GM12878 (cell line): ENCODE data around the gene SOCS6. TPM values are rescaled to one million over a fixed set of nuclear protein-coding genes. Genes with fewer than 3 reads are reported as not detected.

Experiments used
- ATAC-seq: fragments of 200-7000 bp; cut with Tn5 transposase; 3 replicates; pipeline ENCODE4 v1.9.1; 2020; ENCODE audit warnings: mild to moderate bottlenecking, moderate library complexity
- BruUV-seq: library from RNA; stranded (reverse); fragments of 400-500 nt; replicated peaks from 2 replicates; lab custom pipeline; 2021; lab: Mats Ljungman, UMichigan
- CTCF ChIA-PET: fragments of 300-600 bp; sonication (Branson Sonifier 250); formaldehyde crosslinking; extraction: SDS; loops from one replicate; lab custom pipeline; 2021; ENCODE audit warnings: inconsistent platforms; lab: Yijun Ruan, JAX
- POLR2A ChIA-PET: fragments of 350-600 bp; formaldehyde crosslinking; extraction: SDS; loops from one replicate; lab custom pipeline; 2021; ENCODE audit warnings: inconsistent platforms; lab: Charles Lee
- RAD21 ChIA-PET: fragments of 300-600 bp; sonication (Branson Sonifier 250); formaldehyde crosslinking; loops from one replicate; lab custom pipeline; 2023; ENCODE audit warnings: antibody characterized with exemption; ENCODE audit not compliant: unreplicated experiment; lab: Charles Lee
- SMC1A ChIA-PET: fragments of 300-600 bp; sonication (Branson Sonifier 250); formaldehyde crosslinking; loops from one replicate; lab custom pipeline; 2023; ENCODE audit not compliant: unreplicated experiment, uncharacterized antibody; lab: Charles Lee
- DNase-seq: peaks from one replicate; pipeline ENCODE4 v3.0.0-alpha.2; 2011; ENCODE audit warnings: low read depth, low spot score
- FAIRE-seq: peaks from 3 replicates; lab custom pipeline; 2011; peaks lifted over from hg19 to GRCh38; lab: Jason Lieb, UNC
- H2AFZ ChIP-seq: 2 replicates; pipeline ENCODE4 v1.6.0; 2011; ENCODE audit warnings: low read depth, low read length, control low read depth; ENCODE audit not compliant: control insufficient read depth
- H3K27ac ChIP-seq: 2 replicates; pipeline ENCODE4 v1.5.1; 2011; ENCODE audit warnings: control low read depth; ENCODE audit not compliant: control insufficient read depth, insufficient read depth
- H3K27me3 ChIP-seq, 2 experiments: replicated peaks in 1 of 2; 2 replicates each; pipeline versions ENCODE4 v1.6.0 to v1.6.1; 2011; ENCODE audit warnings: low read length in 1 of 2; ENCODE audit not compliant: control insufficient read depth in 2 of 2, insufficient read depth in 2 of 2
- H3K36me3 ChIP-seq, 2 experiments: 2 replicates each; pipeline ENCODE4 v1.5.1; 2011; ENCODE audit warnings: low read length in 1 of 2; ENCODE audit not compliant: control insufficient read depth in 2 of 2, insufficient read depth in 2 of 2
- H3K4me1 ChIP-seq: 2 replicates; pipeline ENCODE4 v1.6.1; 2011; ENCODE audit warnings: mild to moderate bottlenecking, low read length, moderate library complexity, mixed read lengths; ENCODE audit not compliant: control insufficient read depth, insufficient read depth
- H3K4me2 ChIP-seq: 2 replicates; pipeline ENCODE4 v1.6.0; 2011; ENCODE audit warnings: control low read depth; ENCODE audit not compliant: control insufficient read depth, insufficient read depth
- H3K4me3 ChIP-seq: fragments of 200-600 bp; sonication (generic); 2 replicates; pipeline ENCODE4 v1.5.1; 2016
- H3K79me2 ChIP-seq: 2 replicates; pipeline ENCODE4 v1.6.0; 2011; ENCODE audit warnings: low read length; ENCODE audit not compliant: control insufficient read depth, insufficient read depth
- H3K9ac ChIP-seq: 2 replicates; pipeline ENCODE4 v1.8.0; 2011; ENCODE audit warnings: low read length, control low read depth, mixed read lengths; ENCODE audit not compliant: control insufficient read depth, insufficient read depth
- H3K9me3 ChIP-seq: replicated peaks from 3 replicates; pipeline ENCODE4 v1.5.1; 2011; ENCODE audit warnings: mild to moderate bottlenecking, low read length; ENCODE audit not compliant: control insufficient read depth, insufficient read depth
- H4K20me1 ChIP-seq: 2 replicates; pipeline ENCODE4 v1.6.0; 2011; ENCODE audit not compliant: control insufficient read depth, insufficient read depth
- CHD1 ChIP-seq: IDR thresholded peaks from 2 replicates; pipeline ENCODE4 v1.6.1; 2012; ENCODE audit warnings: low read depth, low read length, improper control_type of control experiment
- DPF2 ChIP-seq: fragments of 450-650 bp; IDR thresholded peaks from 2 replicates; pipeline ENCODE4 v1.6.1; 2017; ENCODE audit warnings: mild to moderate bottlenecking
- STAT1 ChIP-seq: fragments of 450-650 bp; conservative IDR thresholded peaks from 2 replicates; pipeline ENCODE4 v1.6.1; 2014; ENCODE audit warnings: antibody characterized with exemption, mild to moderate bottlenecking
- TARDBP ChIP-seq: IDR thresholded peaks from 2 replicates; pipeline ENCODE4 v1.6.1; 2016; ENCODE audit warnings: borderline replicate concordance
- WGBS: methylation state at CpG from one replicate; pipeline ENCODE4 v1.1.6; 2016; ENCODE audit warnings: low lambda C conversion rate; ENCODE audit not compliant: insufficient replicate concordance, insufficient coverage; ENCODE audit errors: missing lambda C conversion rate; 5-methylcytosine and 5-hydroxymethylcytosine counted together
- in situ Hi-C: fragments of 300-500 bp; cut with MboI; formaldehyde crosslinking; loops from 9 replicates; pipeline ENCODE4 v1.14.3; 2018; ENCODE audit warnings: mixed read lengths
- intact Hi-C: fragments of 100-400 bp; cut with micrococcal nuclease; formaldehyde crosslinking; loops from one replicate; pipeline ENCODE4 v1.14.2; 2022; ENCODE audit not compliant: unreplicated experiment
- polyA plus RNA-seq, 11 experiments: library from polyadenylated mRNA; depleted of rRNA in 4 of 11; unstranded in 6 of 11; stranded (reverse) in 5 of 11; fragments of >200 nt; fragmentation: Nextera tagmentation in 4 of 11; fragmentation: Illumina TruSeq in 1 of 11; extraction: Ambion mirVana in 4 of 11; extraction: Trizol in 1 of 11; gene quantifications; 1 replicate in 1 of 11; 2 replicates in 10 of 11; pipeline versions ENCODE4 v1.2.1 to v1.2.3, GENCODE V29; 2011 to 2016; ENCODE audit warnings: inconsistent platforms in 2 of 11, missing spikeins in 2 of 11, low read depth in 1 of 11
- total RNA-seq, 4 experiments: library from RNA; depleted of rRNA in 3 of 4; stranded (reverse); fragments of >200 nt in 3 of 4; fragmentation: Illumina TruSeq in 1 of 4; extraction: Trizol in 1 of 4; gene quantifications; 2 replicates each; pipeline versions ENCODE4 v1.2.1 to v1.2.3, GENCODE V29; 2013 to 2021
- TF ChIP-seq, protein P1 (sequence below): fragments of 450-650 bp; IDR thresholded peaks from 2 replicates; pipeline ENCODE4 v1.6.1; 2016; ENCODE audit warnings: mild to moderate bottlenecking
- TF ChIP-seq, protein P2 (sequence below): IDR thresholded peaks from 2 replicates; pipeline ENCODE4 v1.6.1; 2012; ENCODE audit warnings: improper control_type of control experiment, low read depth, low read length; ENCODE audit not compliant: insufficient replicate concordance

SOCS6 gene
- total and polyA plus RNA-seq, 10 of the 15 experiments (the other 5 are each of a cell fraction or from before 2014, with no cell fraction given) = 1.6 to 6.1 (median 4.1) TPM

DNA sequence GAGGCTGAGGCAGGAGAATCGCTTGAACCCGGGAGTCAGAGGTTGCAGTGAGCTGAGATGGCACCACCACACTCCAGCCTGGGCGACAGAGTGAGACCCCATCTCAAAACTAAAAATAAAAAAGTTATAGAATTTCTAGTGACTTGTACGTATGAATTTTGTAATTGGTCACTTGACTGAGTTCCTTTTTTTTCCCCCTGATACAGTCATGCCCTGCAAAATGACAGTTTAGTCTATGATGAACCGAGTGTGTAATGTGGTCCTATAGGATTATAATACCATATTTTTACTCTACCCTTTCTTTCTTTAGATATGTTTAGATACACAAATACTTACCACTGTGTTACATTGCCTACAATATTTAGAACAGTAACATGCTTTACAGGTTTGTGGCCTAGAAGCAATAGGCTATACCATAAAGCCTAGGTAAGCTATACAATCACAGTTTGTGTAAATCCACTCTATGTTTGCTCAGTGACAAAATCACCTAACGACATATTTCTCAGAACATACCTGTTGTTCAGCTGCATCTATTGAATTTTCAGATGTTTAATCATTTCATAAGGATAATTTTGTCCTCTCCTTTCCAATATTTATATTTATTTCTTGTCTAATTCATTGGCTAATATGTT is 25.4 kb downstream of the SOCS6 start:
- H3K4me3 ChIP-seq = no peak overlapping the region
- H4K20me1 ChIP-seq = no peaks in the 10 kb centered on the region
- H2AFZ ChIP-seq = no peak overlapping the region
- POLR2A ChIA-PET = no interaction called here
- no peak for ATAC-seq
- no TSS peak for BruUV-seq
- in situ Hi-C loops = no loop called here
- no peaks in the 10 kb centered on the region; the same call in none of the 2 replicates for H3K79me2 ChIP-seq
- no peak for DNase-seq
- no peaks in the 10 kb centered on the region for H3K27me3 ChIP-seq
- no peak overlapping the region for H3K4me2 ChIP-seq
- intact Hi-C loops = no loop called here
- WGBS = 96% methylated on average over 6 of the region's 6 CpGs
- CTCF ChIA-PET = interaction anchor here (1.1 to 1.3 kb wide), 3 partner anchors 8 to 141 kb away, joined by 3 to 4 read pairs (median 3); no protein-coding TSS in a partner anchor
- H3K36me3 ChIP-seq = no peaks in the 10 kb centered on the region
- H3K9ac ChIP-seq = no peak overlapping the region
- no peak for FAIRE-seq
- no peak overlapping the region for H3K27ac ChIP-seq
- RAD21 ChIA-PET = no interaction called here
- H3K4me1 ChIP-seq = no peaks in the 10 kb centered on the region
- H3K9me3 ChIP-seq = no peaks in the 10 kb centered on the region
- TF ChIP-seq STAT1 (no peak), TARDBP (no peak), CHD1 (no peak), DPF2 (no peak)
- TF ChIP-seq, protein P1, sequence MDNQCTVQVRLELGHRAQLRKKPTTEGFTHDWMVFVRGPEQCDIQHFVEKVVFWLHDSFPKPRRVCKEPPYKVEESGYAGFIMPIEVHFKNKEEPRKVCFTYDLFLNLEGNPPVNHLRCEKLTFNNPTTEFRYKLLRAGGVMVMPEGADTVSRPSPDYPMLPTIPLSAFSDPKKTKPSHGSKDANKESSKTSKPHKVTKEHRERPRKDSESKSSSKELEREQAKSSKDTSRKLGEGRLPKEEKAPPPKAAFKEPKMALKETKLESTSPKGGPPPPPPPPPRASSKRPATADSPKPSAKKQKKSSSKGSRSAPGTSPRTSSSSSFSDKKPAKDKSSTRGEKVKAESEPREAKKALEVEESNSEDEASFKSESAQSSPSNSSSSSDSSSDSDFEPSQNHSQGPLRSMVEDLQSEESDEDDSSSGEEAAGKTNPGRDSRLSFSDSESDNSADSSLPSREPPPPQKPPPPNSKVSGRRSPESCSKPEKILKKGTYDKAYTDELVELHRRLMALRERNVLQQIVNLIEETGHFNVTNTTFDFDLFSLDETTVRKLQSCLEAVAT = no peak
- TF ChIP-seq, all 136 proteins: peak for 0
- SMC1A ChIA-PET = interaction anchor here (0.6 kb wide), 1 partner anchor 157 kb away, joined by 3 read pairs; no protein-coding TSS in a partner anchor

DNA sequence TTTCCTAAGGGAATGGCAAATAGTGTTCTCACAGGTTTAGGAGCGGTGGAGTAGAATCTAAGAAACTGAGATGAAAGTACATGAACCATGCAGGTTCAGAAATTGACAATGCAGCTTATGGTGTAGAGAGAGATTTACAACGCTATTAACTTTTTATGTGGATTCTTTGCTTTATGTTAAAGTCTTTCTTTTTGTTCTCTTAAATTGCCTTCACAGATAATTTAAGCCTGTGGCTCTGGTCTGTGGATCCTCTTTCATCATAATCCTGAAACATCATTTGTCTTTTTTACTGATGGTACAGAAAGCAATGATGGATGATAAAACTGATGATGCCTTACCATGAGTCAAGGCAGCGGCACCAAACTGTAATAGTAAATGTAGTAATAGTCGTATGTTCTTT is 30.3 kb downstream of the SOCS6 start:
- CTCF ChIA-PET = interaction anchor here (0.7 kb wide), 2 partner anchors 35 to 482 kb away, joined by 3 read pairs; no protein-coding TSS in a partner anchor
- FAIRE-seq (no peak), ATAC-seq (no peak), DNase-seq (no peak)
- no peaks in the 10 kb centered on the region for H3K27me3 ChIP-seq
- intact Hi-C loops = no loop called here
- RAD21 ChIA-PET = no interaction called here
- WGBS = 96% methylated on average over 4 of the region's 4 CpGs
- no peaks in the 10 kb centered on the region for H3K4me1 ChIP-seq
- no peaks in the 10 kb centered on the region for H3K9me3 ChIP-seq
- in situ Hi-C loops = no loop called here
- BruUV-seq = no TSS peak
- SMC1A ChIA-PET = interaction anchor here (0.6 kb wide), 1 partner anchor 10 kb away, joined by 3 read pairs; no protein-coding TSS in a partner anchor
- no peak overlapping the region for H3K4me3 ChIP-seq
- TF ChIP-seq, protein P2, sequence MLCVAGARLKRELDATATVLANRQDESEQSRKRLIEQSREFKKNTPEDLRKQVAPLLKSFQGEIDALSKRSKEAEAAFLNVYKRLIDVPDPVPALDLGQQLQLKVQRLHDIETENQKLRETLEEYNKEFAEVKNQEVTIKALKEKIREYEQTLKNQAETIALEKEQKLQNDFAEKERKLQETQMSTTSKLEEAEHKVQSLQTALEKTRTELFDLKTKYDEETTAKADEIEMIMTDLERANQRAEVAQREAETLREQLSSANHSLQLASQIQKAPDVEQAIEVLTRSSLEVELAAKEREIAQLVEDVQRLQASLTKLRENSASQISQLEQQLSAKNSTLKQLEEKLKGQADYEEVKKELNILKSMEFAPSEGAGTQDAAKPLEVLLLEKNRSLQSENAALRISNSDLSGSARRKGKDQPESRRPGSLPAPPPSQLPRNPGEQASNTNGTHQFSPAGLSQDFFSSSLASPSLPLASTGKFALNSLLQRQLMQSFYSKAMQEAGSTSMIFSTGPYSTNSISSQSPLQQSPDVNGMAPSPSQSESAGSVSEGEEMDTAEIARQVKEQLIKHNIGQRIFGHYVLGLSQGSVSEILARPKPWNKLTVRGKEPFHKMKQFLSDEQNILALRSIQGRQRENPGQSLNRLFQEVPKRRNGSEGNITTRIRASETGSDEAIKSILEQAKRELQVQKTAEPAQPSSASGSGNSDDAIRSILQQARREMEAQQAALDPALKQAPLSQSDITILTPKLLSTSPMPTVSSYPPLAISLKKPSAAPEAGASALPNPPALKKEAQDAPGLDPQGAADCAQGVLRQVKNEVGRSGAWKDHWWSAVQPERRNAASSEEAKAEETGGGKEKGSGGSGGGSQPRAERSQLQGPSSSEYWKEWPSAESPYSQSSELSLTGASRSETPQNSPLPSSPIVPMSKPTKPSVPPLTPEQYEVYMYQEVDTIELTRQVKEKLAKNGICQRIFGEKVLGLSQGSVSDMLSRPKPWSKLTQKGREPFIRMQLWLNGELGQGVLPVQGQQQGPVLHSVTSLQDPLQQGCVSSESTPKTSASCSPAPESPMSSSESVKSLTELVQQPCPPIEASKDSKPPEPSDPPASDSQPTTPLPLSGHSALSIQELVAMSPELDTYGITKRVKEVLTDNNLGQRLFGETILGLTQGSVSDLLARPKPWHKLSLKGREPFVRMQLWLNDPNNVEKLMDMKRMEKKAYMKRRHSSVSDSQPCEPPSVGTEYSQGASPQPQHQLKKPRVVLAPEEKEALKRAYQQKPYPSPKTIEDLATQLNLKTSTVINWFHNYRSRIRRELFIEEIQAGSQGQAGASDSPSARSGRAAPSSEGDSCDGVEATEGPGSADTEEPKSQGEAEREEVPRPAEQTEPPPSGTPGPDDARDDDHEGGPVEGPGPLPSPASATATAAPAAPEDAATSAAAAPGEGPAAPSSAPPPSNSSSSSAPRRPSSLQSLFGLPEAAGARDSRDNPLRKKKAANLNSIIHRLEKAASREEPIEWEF = no peak
- H2AFZ ChIP-seq = no peak overlapping the region
- POLR2A ChIA-PET = interaction anchor here (0.6 to 0.8 kb wide), 2 partner anchors 38 to 130 kb away, joined by 3 to 6 read pairs; no protein-coding TSS in a partner anchor
- H4K20me1 ChIP-seq = no peaks in the 10 kb centered on the region
- H3K9ac ChIP-seq = no peak overlapping the region
- no peak overlapping the region for H3K4me2 ChIP-seq
- H3K36me3 ChIP-seq = no peaks in the 10 kb centered on the region
- H3K27ac ChIP-seq = no peak overlapping the region
- H3K79me2 ChIP-seq = no peaks in the 10 kb centered on the region; the same call in none of the 2 replicates
